Stimulated activated naive CD4-positive, alpha-beta T cell treated with Interleukin-2 at 50 U/mL for 16 hours (primary cell): Measurements from ENCODE around the gene STUB1.

ENCODE experiments used
- DNase-seq: peaks from one replicate; lab custom pipeline; 2025; lab: John Stamatoyannopoulos, UW

STUB1 gene

GRCh38 chr16:694863-695354, 14.7 kb downstream of the STUB1 start:
- no peak for DNase-seq

- DNase-seq, result peak; percentile 68
These were observed 15.3 kb downstream of the STUB1 start for GRCh38 chr16:695355-696089.

GRCh38 chr16:698911-699671, 18.9 kb downstream of the STUB1 start:
- DNase-seq, result no peak

GRCh38 chr16:700684-701584, 20.7 kb downstream of the STUB1 start:
- DNase-seq, result peak; percentile 27

- no peak for DNase-seq
These were observed 22.1 kb downstream of the STUB1 start for GRCh38 chr16:702341-702740.

- DNase-seq, result no peak
These were observed 23.2 kb downstream of the STUB1 start for GRCh38 chr16:703406-703805.

- DNase-seq, result no peak
These were observed 23.8 kb downstream of the STUB1 start for GRCh38 chr16:704047-704446.

GRCh38 chr16:704552-705380, 24.6 kb downstream of the STUB1 start:
- DNase-seq, result no peak

GRCh38 chr16:705431-706188, 25.4 kb downstream of the STUB1 start, which contains the start of gene FBXL16:
TSS of gene FBXL16 (minus strand) at chr16:705801. CDS start at chr16:697405, 8,396 bp downstream.
- no peak for DNase-seq

GRCh38 chr16:706189-707061, 26.2 kb downstream of the STUB1 start:
- no peak for DNase-seq

GRCh38 chr16:707062-707538, 26.9 kb downstream of the STUB1 start:
- DNase-seq, result no peak

- no peak for DNase-seq
These were observed 27.8 kb downstream of the STUB1 start for GRCh38 chr16:708019-708418.

GRCh38 chr16:708959-709358, 28.7 kb downstream of the STUB1 start:
- DNase-seq, result no peak

- DNase-seq, result no peak
These were observed 29.6 kb downstream of the STUB1 start for GRCh38 chr16:709566-710499.

GRCh38 chr16:710500-711075, 30.4 kb downstream of the STUB1 start:
- DNase-seq, result no peak

GRCh38 chr16:711084-711483, 30.9 kb downstream of the STUB1 start:
- DNase-seq, result no peak

GRCh38 chr16:711548-712320, 31.5 kb downstream of the STUB1 start:
- DNase-seq, result peak; percentile 71
